Activated T-helper 9 cell treated with anti-CD3 and anti-CD28 coated beads, Interleukin-2, amount 50 U/mL, for 16 hours (primary cell): ENCODE measurements around the gene RNF217.
"Not testable (repeated sequence)": the region's sequence is repeated elsewhere in the genome, so short reads cannot be mapped to it uniquely, and the experiment has no call there.

ENCODE experiments used
- DNase-seq: peaks from one replicate; pipeline ENCODE4 v3.0.0-alpha.2; 2020; ENCODE audit warnings: low read depth

RNF217 gene

GRCh38 chr6:125018136-125018535, 55.9 kb downstream of the RNF217 start:
- no peak for DNase-seq

- DNase-seq, result no peak
These were observed 57.0 kb downstream of the RNF217 start for GRCh38 chr6:125019281-125019680.

GRCh38 chr6:125019918-125020317, 57.7 kb downstream of the RNF217 start:
- DNase-seq, result no peak

GRCh38 chr6:125020385-125020784, 58.1 kb downstream of the RNF217 start:
- no peak for DNase-seq

GRCh38 chr6:125022391-125022989, 60.3 kb downstream of the RNF217 start:
- DNase-seq, result no peak

GRCh38 chr6:125025164-125025854, 63.1 kb downstream of the RNF217 start:
- no peak for DNase-seq

GRCh38 chr6:125027287-125027686, 65.0 kb downstream of the RNF217 start:
- DNase-seq, result no peak

GRCh38 chr6:125030969-125031368, 68.7 kb downstream of the RNF217 start:
- no peak for DNase-seq

- DNase-seq, result no peak
These were observed 69.1 kb downstream of the RNF217 start for GRCh38 chr6:125031385-125031784.

- DNase-seq, result not testable (repeated sequence)
These were observed 72.7 kb downstream of the RNF217 start for GRCh38 chr6:125034929-125035328.

- not testable (repeated sequence) for DNase-seq
These were observed 74.2 kb downstream of the RNF217 start for GRCh38 chr6:125036486-125036885.

- no peak for DNase-seq
These were observed 75.6 kb downstream of the RNF217 start for GRCh38 chr6:125037827-125038226.

- no peak for DNase-seq
These were observed 76.7 kb downstream of the RNF217 start for GRCh38 chr6:125038925-125039324.

- DNase-seq, result no peak
These were observed 79.7 kb downstream of the RNF217 start for GRCh38 chr6:125041740-125042459.

GRCh38 chr6:125044066-125044465, 81.8 kb downstream of the RNF217 start:
- no peak for DNase-seq

GRCh38 chr6:125044667-125045066, 82.4 kb downstream of the RNF217 start:
- DNase-seq, result no peak

- DNase-seq, result no peak
These were observed 84.1 kb downstream of the RNF217 start for GRCh38 chr6:125046107-125046925.

GRCh38 chr6:125048274-125048673, 86.0 kb downstream of the RNF217 start:
- no peak for DNase-seq

- DNase-seq, result no peak
These were observed 88.6 kb downstream of the RNF217 start for GRCh38 chr6:125050663-125051318.

- no peak for DNase-seq
These were observed 91.6 kb downstream of the RNF217 start for GRCh38 chr6:125053809-125054208.

GRCh38 chr6:125054331-125054730, 92.1 kb downstream of the RNF217 start:
- DNase-seq, result no peak
